AG10803 (cell line): ENCODE results near the gene EFHC2.

Source experiments
- DNase-seq: peaks from one replicate; pipeline ENCODE4 v3.0.0; 2010; ENCODE audit warnings: low read depth
- H3K4me3 ChIP-seq: 2 replicates; pipeline ENCODE4 v1.5.1; 2011; ENCODE audit warnings: mild to moderate bottlenecking, low read length, control low read depth
- TF ChIP-seq, protein P1 (sequence below): conservative IDR thresholded peaks from 2 replicates; pipeline ENCODE4 v1.5.1; 2011; ENCODE audit warnings: mild to moderate bottlenecking, low read length, control low read depth, inconsistent platforms

The EFHC2 gene

GRCh38 chrX:44235534-44235933 is 107.9 kb downstream of the EFHC2 start:
- no peak for DNase-seq
- TF ChIP-seq, protein P1, sequence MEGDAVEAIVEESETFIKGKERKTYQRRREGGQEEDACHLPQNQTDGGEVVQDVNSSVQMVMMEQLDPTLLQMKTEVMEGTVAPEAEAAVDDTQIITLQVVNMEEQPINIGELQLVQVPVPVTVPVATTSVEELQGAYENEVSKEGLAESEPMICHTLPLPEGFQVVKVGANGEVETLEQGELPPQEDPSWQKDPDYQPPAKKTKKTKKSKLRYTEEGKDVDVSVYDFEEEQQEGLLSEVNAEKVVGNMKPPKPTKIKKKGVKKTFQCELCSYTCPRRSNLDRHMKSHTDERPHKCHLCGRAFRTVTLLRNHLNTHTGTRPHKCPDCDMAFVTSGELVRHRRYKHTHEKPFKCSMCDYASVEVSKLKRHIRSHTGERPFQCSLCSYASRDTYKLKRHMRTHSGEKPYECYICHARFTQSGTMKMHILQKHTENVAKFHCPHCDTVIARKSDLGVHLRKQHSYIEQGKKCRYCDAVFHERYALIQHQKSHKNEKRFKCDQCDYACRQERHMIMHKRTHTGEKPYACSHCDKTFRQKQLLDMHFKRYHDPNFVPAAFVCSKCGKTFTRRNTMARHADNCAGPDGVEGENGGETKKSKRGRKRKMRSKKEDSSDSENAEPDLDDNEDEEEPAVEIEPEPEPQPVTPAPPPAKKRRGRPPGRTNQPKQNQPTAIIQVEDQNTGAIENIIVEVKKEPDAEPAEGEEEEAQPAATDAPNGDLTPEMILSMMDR, result no peak
- H3K4me3 ChIP-seq, result no peak overlapping the region

DNA sequence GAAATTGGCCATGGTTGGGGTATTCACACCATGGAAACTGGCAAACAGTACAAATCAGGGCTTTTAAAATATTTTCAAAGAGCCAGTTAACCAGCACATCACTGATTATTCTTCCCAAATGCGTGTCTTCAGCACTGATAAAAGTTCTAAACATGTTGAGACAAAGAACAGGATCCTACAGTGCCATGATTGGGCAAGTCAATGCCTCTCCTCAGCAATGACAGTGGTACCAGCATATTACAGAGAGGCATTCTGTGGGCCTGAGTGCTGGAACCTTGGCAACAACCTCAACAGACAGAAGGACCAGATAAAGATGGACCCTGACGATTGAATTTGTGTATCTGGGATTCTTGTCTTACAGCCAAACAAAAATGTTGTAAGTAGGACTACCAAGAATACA is 108.9 kb downstream of the EFHC2 start:
- TF ChIP-seq, protein P1, result no peak
- H3K4me3 ChIP-seq, result no peak overlapping the region
- DNase-seq, result no peak

DNA sequence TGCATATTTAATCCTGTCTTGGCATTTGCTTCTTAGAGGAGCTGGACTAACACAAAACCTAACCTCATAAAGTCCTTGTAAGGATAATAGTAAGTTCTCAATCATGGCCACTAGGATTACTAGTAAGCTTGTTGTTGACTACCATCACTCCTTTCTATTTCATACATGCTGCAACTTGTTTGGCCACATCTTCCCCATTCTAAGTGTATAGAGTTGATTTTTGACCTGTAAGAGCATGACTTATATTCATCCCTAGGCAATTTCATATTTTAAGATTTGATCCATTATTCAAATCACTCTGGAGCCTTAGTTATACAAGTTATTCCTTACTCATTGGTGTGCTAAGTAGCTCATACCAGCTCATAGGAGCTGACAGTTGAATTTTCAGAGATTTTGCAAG is 109.4 kb downstream of the EFHC2 start:
- H3K4me3 ChIP-seq, result no peak overlapping the region
- TF ChIP-seq, protein P1, result no peak
- no peak for DNase-seq

GRCh38 chrX:44232081-44232480 is 111.4 kb downstream of the EFHC2 start:
- TF ChIP-seq, protein P1, result no peak
- no peak for DNase-seq
- H3K4me3 ChIP-seq, result no peak overlapping the region

GRCh38 chrX:44228621-44229020 is 114.9 kb downstream of the EFHC2 start:
- TF ChIP-seq, protein P1, result no peak
- no peak overlapping the region for H3K4me3 ChIP-seq
- DNase-seq, result no peak

GRCh38 chrX:44227991-44228390 is 115.5 kb downstream of the EFHC2 start:
- no peak overlapping the region for H3K4me3 ChIP-seq
- no peak for DNase-seq
- TF ChIP-seq, protein P1, result no peak

GRCh38 chrX:44225667-44226066 is 117.8 kb downstream of the EFHC2 start:
- no peak overlapping the region for H3K4me3 ChIP-seq

More at GRCh38 chrX:44225667-44226066, 117.8 kb downstream of the EFHC2 start:
- DNase-seq, result no peak
- TF ChIP-seq, protein P1, result no peak
